Measurements from ENCODE around the gene SSC5D.
"Not testable (repeated sequence)": the region's sequence is repeated elsewhere in the genome, so short reads cannot be mapped to it uniquely, and the experiment has no call there.

The SSC5D gene

GRCh38 chr19:55487924-55488687, at the start of gene SSC5D:
SSC5D (plus strand) TSS chr19:55488436; CDS start chr19:55488590, 154 bp downstream.
- DNase-seq, result no peak

- no peak for DNase-seq
Measured at GRCh38 chr19:55439052-55439451, 49.2 kb upstream of the SSC5D start.

GRCh38 chr19:55440411-55441105, 47.7 kb upstream of the SSC5D start:
- peak in 1 of 2 experiments; percentile 55 for DNase-seq

GRCh38 chr19:55441319-55441691, 46.9 kb upstream of the SSC5D start:
- DNase-seq, result no peak

- peak in 1 of 2 experiments; percentile 54 for DNase-seq
Measured at GRCh38 chr19:55441692-55442321, 46.4 kb upstream of the SSC5D start.

GRCh38 chr19:55442372-55442961, 45.8 kb upstream of the SSC5D start:
- DNase-seq, result no peak

- DNase-seq, result no peak
Measured at GRCh38 chr19:55443045-55443823, 45.0 kb upstream of the SSC5D start, which contains the start of gene SHISA7. SHISA7 (minus strand) TSS chr19:55443300; CDS start chr19:55442863, 437 bp downstream.

GRCh38 chr19:55443824-55444480, 44.3 kb upstream of the SSC5D start:
- no peak for DNase-seq

GRCh38 chr19:55444646-55445045, 43.6 kb upstream of the SSC5D start:
- no peak for DNase-seq

GRCh38 chr19:55446060-55446459, 42.2 kb upstream of the SSC5D start:
- no peak for DNase-seq

GRCh38 chr19:55447421-55448174, 40.6 kb upstream of the SSC5D start:
- DNase-seq, result no peak

GRCh38 chr19:55448175-55448490, 40.1 kb upstream of the SSC5D start:
- DNase-seq, result not testable (repeated sequence)

- no peak for DNase-seq
Measured at GRCh38 chr19:55449469-55449868, 38.8 kb upstream of the SSC5D start.

- peak in 1 of 2 experiments; percentile 41 for DNase-seq
Measured at GRCh38 chr19:55451163-55451964, 36.9 kb upstream of the SSC5D start.

GRCh38 chr19:55451965-55452748, 36.1 kb upstream of the SSC5D start:
- no peak for DNase-seq

- peak; percentile 65 to 68 for DNase-seq
Measured at GRCh38 chr19:55452749-55453346, 35.4 kb upstream of the SSC5D start.

- DNase-seq, result no peak
Measured at GRCh38 chr19:55453511-55454260, 34.5 kb upstream of the SSC5D start.

GRCh38 chr19:55454787-55455243, 33.4 kb upstream of the SSC5D start:
- peak; percentile 60 to 62 for DNase-seq

Measured in activated T-cell treated with anti-CD3 and anti-CD28 coated beads, Interleukin-2, amount 50 U/mL, for 48 hours (primary cell).